Caco-2 (cell line): ENCODE measurements around the gene DNPEP. TPM values are rescaled to one million over a fixed set of nuclear protein-coding genes. Genes with fewer than 3 reads are reported as not detected.

Experiments
- BruUV-seq: library from RNA; stranded (reverse); fragments of 400-500 nt; replicated peaks from 2 replicates; lab custom pipeline; 2021; lab: Mats Ljungman, UMichigan
- CTCF ChIA-PET: fragments of 300-600 bp; sonication (Branson Sonifier 250); formaldehyde crosslinking; loops from one replicate; lab custom pipeline; 2022; ENCODE audit warnings: antibody characterized with exemption; lab: Charles Lee
- POLR2A ChIA-PET: fragments of 300-600 bp; sonication (Branson Sonifier 250); formaldehyde crosslinking; loops from one replicate; lab custom pipeline; 2022; ENCODE audit warnings: antibody characterized with exemption; lab: Charles Lee
- DNase-seq, 2 experiments: peaks; one replicate each; pipeline versions ENCODE4 v3.0.0 to v3.0.0-alpha.2; 2020 to 2022
- H3K27me3 ChIP-seq: replicated peaks from 2 replicates; pipeline ENCODE4 v1.6.0; 2011; ENCODE audit warnings: low read length; ENCODE audit not compliant: control insufficient read depth, insufficient read depth
- H3K36me3 ChIP-seq: 2 replicates; pipeline ENCODE4 v1.5.1; 2011; ENCODE audit warnings: low read length; ENCODE audit not compliant: control insufficient read depth, insufficient read depth
- H3K4me1 ChIP-seq: fragments of 250-450 bp; sonication (Bioruptor Pico); 2 replicates; pipeline ENCODE4 v1.5.1; 2020; ENCODE audit warnings: mild to moderate bottlenecking
- H3K4me3 ChIP-seq: 2 replicates; pipeline ENCODE4 v1.5.1; 2011; ENCODE audit warnings: low read depth, mild to moderate bottlenecking, control low read depth, low read length
- H3K9me3 ChIP-seq: fragments of 250-450 bp; sonication (Bioruptor Pico); 2 replicates; pipeline ENCODE4 v1.5.1; 2020; ENCODE audit warnings: mild to moderate bottlenecking, moderate library complexity
- H3K27ac Mint-ChIP-seq: one replicate; pipeline ENCODE4 v1.8.0; 2022; ENCODE audit warnings: mixed read lengths; ENCODE audit not compliant: unreplicated experiment
- H3K27me3 Mint-ChIP-seq: one replicate; pipeline ENCODE4 v1.8.0; 2022; ENCODE audit warnings: mixed read lengths; ENCODE audit not compliant: insufficient read depth, unreplicated experiment
- H3K36me3 Mint-ChIP-seq: one replicate; pipeline ENCODE4 v1.8.0; 2022; ENCODE audit warnings: mild to moderate bottlenecking, mixed read lengths; ENCODE audit not compliant: insufficient read depth, unreplicated experiment
- H3K4me1 Mint-ChIP-seq: one replicate; pipeline ENCODE4 v1.8.0; 2022; ENCODE audit warnings: low read depth, mixed read lengths; ENCODE audit not compliant: unreplicated experiment
- H3K4me3 Mint-ChIP-seq: one replicate; pipeline ENCODE4 v1.8.0; 2022; ENCODE audit warnings: mild to moderate bottlenecking, moderate library complexity, mixed read lengths; ENCODE audit not compliant: unreplicated experiment
- H3K9me3 Mint-ChIP-seq: one replicate; pipeline ENCODE4 v1.8.0; 2022; ENCODE audit warnings: mixed read lengths; ENCODE audit not compliant: unreplicated experiment
- CTCF ChIP-seq, 2 experiments: fragments of 200-600 bp in 1 of 2; IDR thresholded peaks; 1 replicate in 1 of 2; 2 replicates in 1 of 2; pipeline versions ENCODE4 v1.5.1 to v1.8.0; 2011 to 2022; ENCODE audit warnings: antibody characterized with exemption in 1 of 2, control low read depth in 1 of 2, inconsistent platforms in 1 of 2, low read depth in 1 of 2, low read length in 1 of 2, mild to moderate bottlenecking in 1 of 2, moderate library complexity in 1 of 2; ENCODE audit not compliant: insufficient read depth in 1 of 2, severe bottlenecking in 1 of 2, unreplicated experiment in 1 of 2
- intact Hi-C: fragments of 100-400 bp; cut with micrococcal nuclease; formaldehyde crosslinking; loops from one replicate; pipeline ENCODE4 v1.10.0; 2022; ENCODE audit not compliant: unreplicated experiment
- total RNA-seq: library from RNA; stranded (reverse); gene quantifications from 2 replicates; pipeline ENCODE4 v1.2.3, GENCODE V29; 2022

The DNPEP gene
- total RNA-seq, 1 experiment from 2014 or later = 102 TPM

- Histone ChIP-seq H3K4me3 (no peak overlapping the region), H3K36me3 (no peaks in the 10 kb centered on the region), H3K4me1 (0 out of 2 replicates have a peak, but pooled peaks cover 4% of the 10 kb centered on the region), H3K9me3 (no peaks in the 10 kb centered on the region), H3K27me3 (no peaks in the 10 kb centered on the region)
- BruUV-seq = no TSS peak
- TF ChIP-seq CTCF (IDR thresholded peaks at IDR 0.05; ENCODE audit: insufficient read depth in 1 of 2, low read depth in 1 of 2, low read length in 1 of 2, severe bottlenecking in 1 of 2, unreplicated experiment in 1 of 2) = no peak
- H3K27ac Mint-ChIP-seq = no peak overlapping the region
- no peak for DNase-seq
- CTCF ChIA-PET = interaction anchor here (0.6 to 1.2 kb wide), 6 partner anchors 27 to 106 kb away, joined by 3 to 6 read pairs (median 4); partner anchors contain the start of gene DNPEP
- H3K4me1 Mint-ChIP-seq = no peaks in the 10 kb centered on the region
- H3K4me3 Mint-ChIP-seq = no peak overlapping the region
- no peaks in the 10 kb centered on the region for H3K36me3 Mint-ChIP-seq
- POLR2A ChIA-PET = interaction anchor here (0.6 kb wide), 1 partner anchor 20 kb away, joined by 3 read pairs; no protein-coding TSS in a partner anchor
- no peaks in the 10 kb centered on the region for H3K9me3 Mint-ChIP-seq
- intact Hi-C loops = no loop called here
- no peaks in the 10 kb centered on the region for H3K27me3 Mint-ChIP-seq
Measured at GRCh38 chr2:219429958-219430606, 42.4 kb upstream of the DNPEP start.

DNA sequence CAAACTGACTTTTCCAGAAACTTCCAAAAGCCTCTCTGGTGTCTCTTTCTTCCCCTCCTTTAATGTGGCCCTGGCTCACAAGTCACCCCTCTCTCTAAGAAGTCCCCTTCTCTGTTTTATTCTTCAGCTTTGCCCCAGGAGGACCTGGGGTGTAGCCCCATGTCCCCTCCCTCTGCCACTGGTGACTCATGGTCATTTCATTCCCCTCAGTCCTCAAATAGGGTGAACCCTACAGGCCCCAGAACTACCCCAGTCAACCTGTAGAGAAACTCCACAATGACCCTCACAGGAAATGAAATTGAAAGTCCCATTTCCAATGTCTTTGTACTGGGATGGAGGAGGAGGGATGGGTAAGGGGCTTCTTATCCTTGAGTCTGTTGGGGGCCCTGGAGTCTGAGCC is 40.8 kb upstream of the DNPEP start:
- ChIA-PET POLR2A (no interaction called here), CTCF (no interaction called here)
- no peak overlapping the region for H3K4me3 ChIP-seq
- TF ChIP-seq CTCF (IDR thresholded peaks at IDR 0.05; ENCODE audit: insufficient read depth in 1 of 2, low read depth in 1 of 2, low read length in 1 of 2, severe bottlenecking in 1 of 2, unreplicated experiment in 1 of 2) = no peak
- BruUV-seq = no TSS peak
- Mint-ChIP-seq H3K4me1 (no peaks in the 10 kb centered on the region), H3K9me3 (no peaks in the 10 kb centered on the region), H3K36me3 (no peaks in the 10 kb centered on the region), H3K27ac (no peak overlapping the region), H3K4me3 (no peak overlapping the region), H3K27me3 (no peaks in the 10 kb centered on the region)
- no peaks in the 10 kb centered on the region for H3K9me3 ChIP-seq
- H3K27me3 ChIP-seq = no peaks in the 10 kb centered on the region
- 0 out of 2 replicates have a peak, but pooled peaks cover 4% of the 10 kb centered on the region for H3K4me1 ChIP-seq
- DNase-seq = no peak
- intact Hi-C loops = no loop called here
- H3K36me3 ChIP-seq = no peaks in the 10 kb centered on the region

- Mint-ChIP-seq H3K27me3 (no peaks in the 10 kb centered on the region), H3K27ac (no peak overlapping the region), H3K9me3 (no peaks in the 10 kb centered on the region), H3K36me3 (no peaks in the 10 kb centered on the region), H3K4me1 (no peaks in the 10 kb centered on the region), H3K4me3 (no peak overlapping the region)
- POLR2A ChIA-PET = no interaction called here
- TF ChIP-seq CTCF (IDR thresholded peaks at IDR 0.05; ENCODE audit: insufficient read depth in 1 of 2, low read depth in 1 of 2, low read length in 1 of 2, severe bottlenecking in 1 of 2, unreplicated experiment in 1 of 2) = no peak
- intact Hi-C loops = no loop called here
- no peak for DNase-seq
- CTCF ChIA-PET = interaction anchor here (0.7 to 1.2 kb wide), 2 partner anchors 103 to 113 kb away, joined by 3 to 9 read pairs; no protein-coding TSS in a partner anchor
- BruUV-seq = no TSS peak
- Histone ChIP-seq H3K27me3 (no peaks in the 10 kb centered on the region), H3K4me3 (no peak overlapping the region), H3K4me1 (0 out of 2 replicates have a peak, but pooled peaks cover 4% of the 10 kb centered on the region), H3K9me3 (no peaks in the 10 kb centered on the region), H3K36me3 (no peaks in the 10 kb centered on the region)
Measured at GRCh38 chr2:219426534-219427136, 38.9 kb upstream of the DNPEP start.
